Hepatocyte (in vitro differentiated cells): ENCODE measurements around the gene IQCH. TPM values are rescaled to one million over a fixed set of nuclear protein-coding genes. Genes with fewer than 3 reads are reported as not detected.

ENCODE experiments used
- DNase-seq: peaks from one replicate; pipeline ENCODE4 v3.0.0-alpha.2; 2016; ENCODE audit warnings: low spot score
- H2AFZ ChIP-seq: fragments of 200-600 bp; sonication (generic); 2 replicates; pipeline ENCODE4 v1.6.0; 2016; ENCODE audit warnings: antibody characterized with exemption, mild to moderate bottlenecking
- H3K27ac ChIP-seq: fragments of 200-600 bp; sonication (generic); 2 replicates; pipeline ENCODE4 v1.5.1; 2016; ENCODE audit warnings: mild to moderate bottlenecking
- H3K27me3 ChIP-seq: fragments of 200-600 bp; sonication (generic); 2 replicates; pipeline ENCODE4 v1.6.1; 2016
- H3K36me3 ChIP-seq: fragments of 200-600 bp; sonication (generic); replicated peaks from 2 replicates; pipeline ENCODE4 v1.5.1; 2016; ENCODE audit warnings: low read depth; ENCODE audit not compliant: insufficient read depth
- H3K4me1 ChIP-seq: fragments of 200-600 bp; sonication (generic); 2 replicates; pipeline ENCODE4 v1.5.1; 2016; ENCODE audit warnings: mild to moderate bottlenecking, moderate library complexity; ENCODE audit not compliant: insufficient read depth
- H3K4me2 ChIP-seq: fragments of 200-600 bp; sonication (generic); 2 replicates; pipeline ENCODE4 v1.6.0; 2016
- H3K4me3 ChIP-seq: fragments of 200-600 bp; sonication (generic); 2 replicates; pipeline ENCODE4 v1.5.1; 2016; ENCODE audit warnings: mild to moderate bottlenecking
- H3K79me2 ChIP-seq: fragments of 200-600 bp; sonication (generic); 2 replicates; pipeline ENCODE4 v1.6.0; 2017; ENCODE audit warnings: mild to moderate bottlenecking
- H3K9me2 ChIP-seq: fragments of 200-600 bp; sonication (generic); replicated peaks from 2 replicates; pipeline ENCODE4 v1.6.0; 2017; ENCODE audit warnings: mild to moderate bottlenecking; ENCODE audit not compliant: insufficient read depth
- H3K9me3 ChIP-seq: fragments of 200-600 bp; sonication (generic); 2 replicates; pipeline ENCODE4 v1.5.1; 2016; ENCODE audit warnings: low read depth, mild to moderate bottlenecking
- H4K20me1 ChIP-seq: fragments of 200-600 bp; sonication (generic); 2 replicates; pipeline ENCODE4 v1.6.0; 2016; ENCODE audit warnings: mild to moderate bottlenecking; ENCODE audit not compliant: insufficient read depth, poor library complexity, severe bottlenecking
- CTCF ChIP-seq: fragments of 200-600 bp; sonication (generic); IDR thresholded peaks from 2 replicates; pipeline ENCODE4 v1.5.1; 2016; ENCODE audit warnings: antibody characterized with exemption, mild to moderate bottlenecking; ENCODE audit not compliant: poor library complexity
- EZH2 ChIP-seq: fragments of 200-600 bp; sonication (generic); IDR thresholded peaks from 2 replicates; pipeline ENCODE4 v1.6.1; 2016; ENCODE audit warnings: antibody characterized with exemption, mild to moderate bottlenecking, borderline replicate concordance
- EZH2phosphoT487 ChIP-seq: fragments of 200-600 bp; sonication (generic); IDR thresholded peaks from one replicate; pipeline ENCODE4 v1.6.1; 2018; ENCODE audit warnings: antibody characterized with exemption, mild to moderate bottlenecking, low read depth, moderate library complexity; ENCODE audit not compliant: unreplicated experiment, severe bottlenecking
- WGBS: methylation state at CpG from one replicate; pipeline ENCODE4 v1.1.6; 2016; ENCODE audit warnings: low lambda C conversion rate; ENCODE audit errors: missing lambda C conversion rate; 5-methylcytosine and 5-hydroxymethylcytosine counted together
- polyA plus RNA-seq: library from polyadenylated mRNA; unstranded; fragments of >200 nt; fragmentation: Nextera tagmentation; extraction: Ambion mirVana; gene quantifications from 2 replicates; pipeline ENCODE4 v1.2.1, GENCODE V29; 2016
- total RNA-seq: library from RNA; depleted of rRNA; stranded (reverse); fragments of >200 nt; gene quantifications from 2 replicates; pipeline ENCODE4 v1.2.3, GENCODE V29; 2014

IQCH gene
- total and polyA plus RNA-seq, 2 experiments from 2014 or later, result 0.76 to 1.0 TPM

GRCh38 chr15:67366904-67367303 is 112.3 kb downstream of the IQCH start:
- no peak overlapping the region for H3K4me3 ChIP-seq
- H3K4me2 ChIP-seq, result no peak overlapping the region
- 100% methylated on average over 1 of the region's 1 CpG for WGBS
- H3K27ac ChIP-seq, result no peak overlapping the region
- no peaks in the 10 kb centered on the region for H3K4me1 ChIP-seq
- DNase-seq, result no peak
- H2AFZ ChIP-seq, result no peak overlapping the region
- H3K9me2 ChIP-seq, result no peaks in the 10 kb centered on the region
- H3K9me3 ChIP-seq, result no peaks in the 10 kb centered on the region
- H3K79me2 ChIP-seq, result no peaks in the 10 kb centered on the region
- TF ChIP-seq CTCF (no peak), EZH2 (no peak), EZH2phosphoT487 (no peak)
- H3K36me3 ChIP-seq, result no peaks in the 10 kb centered on the region
- H3K27me3 ChIP-seq, result no peaks in the 10 kb centered on the region
- no peaks in the 10 kb centered on the region for H4K20me1 ChIP-seq

GRCh38 chr15:67369359-67369998 is 114.9 kb downstream of the IQCH start:
- Histone ChIP-seq H3K4me1 (no peaks in the 10 kb centered on the region), H3K27me3 (no peaks in the 10 kb centered on the region), H3K4me3 (no peak overlapping the region), H3K36me3 (no peaks in the 10 kb centered on the region), H3K9me3 (no peaks in the 10 kb centered on the region), H3K27ac (no peak overlapping the region), H3K9me2 (no peaks in the 10 kb centered on the region), H2AFZ (no peak overlapping the region), H4K20me1 (no peaks in the 10 kb centered on the region), H3K4me2 (no peak overlapping the region), H3K79me2 (no peaks in the 10 kb centered on the region)
- DNase-seq, result no peak
- TF ChIP-seq EZH2 (no peak), EZH2phosphoT487 (no peak), CTCF (no peak)
- WGBS, result 87% methylated on average over 2 of the region's 2 CpGs

- Histone ChIP-seq H2AFZ (no peak overlapping the region), H3K36me3 (no peaks in the 10 kb centered on the region), H4K20me1 (no peaks in the 10 kb centered on the region), H3K79me2 (no peaks in the 10 kb centered on the region), H3K9me3 (no peaks in the 10 kb centered on the region), H3K4me1 (no peaks in the 10 kb centered on the region), H3K4me2 (no peak overlapping the region), H3K4me3 (no peak overlapping the region), H3K27ac (no peak overlapping the region), H3K9me2 (no peaks in the 10 kb centered on the region), H3K27me3 (no peaks in the 10 kb centered on the region)
- no peak for DNase-seq
- no peak for TF ChIP-seq EZH2
- TF ChIP-seq EZH2phosphoT487, result no peak
- no peak for TF ChIP-seq CTCF
- 94% methylated on average over 9 of the region's 9 CpGs for WGBS
Measured at GRCh38 chr15:67370206-67370954, 115.8 kb downstream of the IQCH start.
